Left lung (tissue), 10 donors: ENCODE data around the gene SPAAR. TPM values are rescaled to one million over a fixed set of nuclear protein-coding genes. Genes with fewer than 3 reads are reported as not detected.

ENCODE experiments used
- ATAC-seq: fragments of 200-7000 bp; cut with Tn5 transposase; one replicate; pipeline ENCODE4 v1.9.1; 2020; ENCODE audit warnings: moderate library complexity
- DNase-seq, 4 donors: peaks; one replicate each; pipeline ENCODE4 v3.0.0-alpha.2; 2013 to 2020
- H3K27ac ChIP-seq, 2 donors: fragments of 200-600 bp; sonication (generic) in 1 of 2; one replicate each; pipeline versions ENCODE4 v1.5.0 to v1.8.0; 2020 to 2021
- H3K27me3 ChIP-seq, 2 donors: fragments of 200-600 bp; sonication (generic) in 1 of 2; one replicate each; pipeline versions ENCODE4 v1.5.0 to v1.8.0; 2020 to 2021
- H3K36me3 ChIP-seq, 2 donors: fragments of 200-600 bp; sonication (generic) in 1 of 2; one replicate each; pipeline versions ENCODE4 v1.5.0 to v1.8.0; 2020 to 2021
- H3K4me1 ChIP-seq, 2 donors: fragments of 200-600 bp; one replicate each; pipeline ENCODE4 v1.8.0; 2021
- H3K4me3 ChIP-seq, 2 donors: fragments of 200-600 bp; sonication (generic) in 1 of 2; one replicate each; pipeline versions ENCODE4 v1.5.0 to v1.8.0; 2020 to 2021; ENCODE audit warnings: mild to moderate bottlenecking in 1 of 2
- H3K9me3 ChIP-seq, 2 donors: fragments of 200-600 bp; sonication (generic) in 1 of 2; one replicate each; pipeline versions ENCODE4 v1.5.0 to v1.8.0; 2020 to 2021
- intact Hi-C, 2 donors: fragments of 100-400 bp; cut with DNase I; formaldehyde crosslinking; loops; one replicate each; pipeline versions ENCODE4 v1.11.2 to v1.14.2; 2022
- polyA plus RNA-seq, 6 donors: library from polyadenylated mRNA; unstranded; fragments of 120-200 nt; gene quantifications; one replicate each; pipeline ENCODE4 v1.2.1, GENCODE V29; 2013; ENCODE audit not compliant: insufficient read length in 6 of 6
- total RNA-seq, 2 donors: library from RNA; stranded (reverse); fragmentation: NEBNext Ultra II Directional; extraction: Animal tissue kit (Norgen Biotek cat#: 25700); gene quantifications; one replicate each; pipeline ENCODE4 v1.2.1, GENCODE V29; 2021
- TF ChIP-seq, protein P1 (sequence below), 2 donors: fragments of 200-600 bp; sonication (generic) in 1 of 2; IDR thresholded peaks; one replicate each; pipeline versions ENCODE4 v1.5.0 to v1.8.0; 2021; ENCODE audit warnings: antibody characterized with exemption in 2 of 2
- donor health status: DM: no; HTN: yes; CAD: no.
- donor health status: DM: no; HTN: no; CAD: no.

Gene SPAAR
- total and polyA plus RNA-seq, 8 donors, result 2.9 to 6.8 (median 3.7) TPM

DNA sequence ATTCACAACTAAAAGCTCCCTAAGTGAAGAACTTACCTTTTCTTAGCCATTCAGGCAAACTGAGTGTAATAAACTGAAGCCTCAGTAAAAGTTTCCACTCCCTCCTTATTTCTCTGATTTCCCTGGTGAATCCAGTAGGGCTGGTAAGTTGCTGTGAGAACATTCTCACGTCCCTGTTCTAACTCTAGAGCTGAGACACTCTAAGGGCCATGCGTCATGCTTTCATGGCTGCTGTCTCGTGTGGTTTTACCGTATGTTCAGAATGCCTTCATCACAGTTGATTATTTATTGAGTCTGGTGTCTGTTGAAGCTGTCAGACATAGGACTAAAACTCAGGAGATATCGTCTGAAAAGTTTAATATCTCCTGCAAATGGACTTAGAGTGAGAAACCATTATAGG lies 47.4 kb downstream of the SPAAR start:
- TF ChIP-seq, protein P1, sequence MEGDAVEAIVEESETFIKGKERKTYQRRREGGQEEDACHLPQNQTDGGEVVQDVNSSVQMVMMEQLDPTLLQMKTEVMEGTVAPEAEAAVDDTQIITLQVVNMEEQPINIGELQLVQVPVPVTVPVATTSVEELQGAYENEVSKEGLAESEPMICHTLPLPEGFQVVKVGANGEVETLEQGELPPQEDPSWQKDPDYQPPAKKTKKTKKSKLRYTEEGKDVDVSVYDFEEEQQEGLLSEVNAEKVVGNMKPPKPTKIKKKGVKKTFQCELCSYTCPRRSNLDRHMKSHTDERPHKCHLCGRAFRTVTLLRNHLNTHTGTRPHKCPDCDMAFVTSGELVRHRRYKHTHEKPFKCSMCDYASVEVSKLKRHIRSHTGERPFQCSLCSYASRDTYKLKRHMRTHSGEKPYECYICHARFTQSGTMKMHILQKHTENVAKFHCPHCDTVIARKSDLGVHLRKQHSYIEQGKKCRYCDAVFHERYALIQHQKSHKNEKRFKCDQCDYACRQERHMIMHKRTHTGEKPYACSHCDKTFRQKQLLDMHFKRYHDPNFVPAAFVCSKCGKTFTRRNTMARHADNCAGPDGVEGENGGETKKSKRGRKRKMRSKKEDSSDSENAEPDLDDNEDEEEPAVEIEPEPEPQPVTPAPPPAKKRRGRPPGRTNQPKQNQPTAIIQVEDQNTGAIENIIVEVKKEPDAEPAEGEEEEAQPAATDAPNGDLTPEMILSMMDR (IDR thresholded peaks at IDR 0.05), result no peak
- Histone ChIP-seq H3K27ac (no peak overlapping the region), H3K36me3 (no peaks in the 10 kb centered on the region), H3K9me3 (no peaks in the 10 kb centered on the region), H3K27me3 (no peaks in the 10 kb centered on the region), H3K4me1 (no peaks in the 10 kb centered on the region), H3K4me3 (no peak overlapping the region)
- no peak for ATAC-seq
- intact Hi-C loops, result no loop called here
- no peak for DNase-seq

DNA sequence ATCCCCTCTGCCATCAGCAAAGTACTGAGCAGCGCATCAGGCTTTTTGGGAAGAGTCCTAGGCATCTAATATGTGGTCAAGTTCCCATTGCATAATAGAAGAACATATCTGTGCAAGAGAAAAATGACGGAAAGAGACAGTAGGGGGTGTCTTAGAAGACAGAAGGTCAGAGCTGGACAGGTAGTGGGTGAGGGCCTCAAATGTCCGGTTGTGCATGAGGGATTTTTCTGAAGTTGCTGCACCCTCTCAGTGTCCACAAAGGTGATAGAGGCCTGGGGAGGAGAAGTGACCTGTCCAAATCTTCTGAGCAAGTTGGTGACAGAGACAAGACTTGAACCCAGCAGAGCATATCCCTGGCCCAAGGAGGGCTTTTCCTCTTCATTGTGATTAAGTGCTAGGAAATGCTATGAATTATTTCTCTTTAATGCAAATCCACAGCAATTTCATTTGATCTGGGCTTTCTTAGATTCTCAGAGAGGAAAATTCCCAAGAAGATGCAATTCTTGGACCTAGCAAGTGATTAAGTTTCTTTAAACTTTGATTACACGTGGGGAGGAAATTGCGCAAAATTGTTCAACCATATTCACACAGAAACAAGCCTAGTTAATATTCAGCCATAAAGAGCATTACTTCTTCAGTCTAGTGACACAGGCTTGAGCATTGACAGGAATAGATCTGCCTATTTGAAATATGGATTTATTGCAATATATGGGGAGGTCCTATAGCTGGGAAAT lies 49.0 kb downstream of the SPAAR start, which contains the start of gene OR2S2:
TSS of gene OR2S2 (minus strand) at position 51 of the 734 bp plus-strand sequence. CDS start 56 bp downstream, outside the sequence.
- no peaks in the 10 kb centered on the region for H3K27me3 ChIP-seq
- no peaks in the 10 kb centered on the region for H3K36me3 ChIP-seq
- DNase-seq, result no peak
- H3K9me3 ChIP-seq, result no peaks in the 10 kb centered on the region
- no peak within 1 kb of the TSS for H3K27ac ChIP-seq
- H3K4me3 ChIP-seq, result no peak within 1 kb of the TSS
- TF ChIP-seq, protein P1 (IDR thresholded peaks at IDR 0.05), result no peak
- intact Hi-C loops, result no loop called here
- no peaks in the 10 kb centered on the region for H3K4me1 ChIP-seq
- peak; percentile 17 for ATAC-seq

DNA sequence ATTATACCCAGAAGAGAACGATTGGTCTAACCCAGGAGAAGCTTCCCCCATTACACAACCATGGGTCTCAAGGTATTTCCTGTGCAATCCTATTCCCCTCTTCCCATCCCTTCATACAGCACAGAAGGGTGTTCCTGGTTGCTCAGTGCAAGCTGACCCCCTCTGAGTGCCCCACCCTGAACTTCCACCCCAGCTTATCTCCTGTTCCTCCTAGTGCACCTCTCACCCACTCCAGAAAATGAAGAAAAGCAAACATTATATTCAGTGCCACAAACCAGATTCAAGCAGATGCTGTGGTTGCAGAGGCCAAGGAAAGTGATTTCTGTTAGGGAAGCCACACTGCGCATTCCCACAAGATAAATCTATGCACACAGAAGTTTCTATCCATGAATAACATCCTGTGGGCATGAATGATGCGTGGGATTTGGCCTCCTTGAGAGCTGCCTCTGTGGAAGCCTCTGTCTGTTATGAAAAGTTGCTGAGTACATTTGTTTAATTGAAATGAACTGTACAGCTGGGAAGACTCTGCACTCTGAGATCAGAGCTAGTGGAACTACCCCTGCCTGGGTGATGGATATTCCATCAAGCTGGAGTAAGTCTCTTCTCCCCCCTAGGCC lies 50.9 kb downstream of the SPAAR start:
- DNase-seq (no peak), ATAC-seq (no peak)
- H3K27me3 ChIP-seq, result no peaks in the 10 kb centered on the region
- H3K27ac ChIP-seq, result no peak overlapping the region
- no peaks in the 10 kb centered on the region for H3K4me1 ChIP-seq
- intact Hi-C loops, result no loop called here
- H3K9me3 ChIP-seq, result no peaks in the 10 kb centered on the region
- no peak overlapping the region for H3K4me3 ChIP-seq
- TF ChIP-seq, protein P1 (IDR thresholded peaks at IDR 0.05), result no peak
- H3K36me3 ChIP-seq, result no peaks in the 10 kb centered on the region

Other genes starting within 250 kb of the SPAAR start
- gene ARHGEF39, start 244.3 kb upstream of the SPAAR start, total RNA-seq, result 1 to 10 TPM; 1.5 to 3.1 TPM
- gene ARHGEF39, start 244.3 kb upstream of the SPAAR start, polyA plus RNA-seq, result 10 to 100 TPM in 4 of 6 donors, 1 to 10 TPM in 2; 7.6 to 17.7 (median 11.2) TPM
- under 1 TPM in 1 of 2 donors, not detected in 1; 0.26 TPM for gene CA9, start 235.6 kb upstream of the SPAAR start, total RNA-seq
- gene CA9, start 235.6 kb upstream of the SPAAR start, polyA plus RNA-seq, result 1 to 10 TPM in 4 of 6 donors, under 1 TPM in 2; 0.86 to 1.8 (median 1.3) TPM
- 100 to 1,000 TPM; 145 to 211 TPM for gene TPM2, start 219.6 kb upstream of the SPAAR start, total RNA-seq
- gene TPM2, start 219.6 kb upstream of the SPAAR start, polyA plus RNA-seq, result 100 to 1,000 TPM; 167 to 261 (median 192) TPM
- 100 to 1,000 TPM; 314 to 471 TPM for gene TLN1, start 177.3 kb upstream of the SPAAR start, total RNA-seq
- gene TLN1, start 177.3 kb upstream of the SPAAR start, polyA plus RNA-seq, result 100 to 1,000 TPM; 152 to 206 (median 174) TPM
- 10 to 100 TPM; 39.3 to 42.4 TPM for gene CREB3, start 176.8 kb upstream of the SPAAR start, total RNA-seq
- gene CREB3, start 176.8 kb upstream of the SPAAR start, polyA plus RNA-seq, result 10 to 100 TPM; 31.2 to 42.3 (median 38.7) TPM
- gene GBA2, start 160.3 kb upstream of the SPAAR start, total RNA-seq, result 10 to 100 TPM; 63.3 to 71.4 TPM
- 100 to 1,000 TPM in 1 of 6 donors, 10 to 100 TPM in 5; 85.7 to 113 (median 95.2) TPM for gene GBA2, start 160.3 kb upstream of the SPAAR start, polyA plus RNA-seq
- 10 to 100 TPM; 26.9 to 30.3 TPM for gene RGP1, start 160.2 kb upstream of the SPAAR start, total RNA-seq
- gene RGP1, start 160.2 kb upstream of the SPAAR start, polyA plus RNA-seq, result 10 to 100 TPM; 23.0 to 32.1 (median 29.5) TPM
- 1 to 10 TPM in 1 of 2 donors, not detected in 1; 1.1 TPM for gene MSMP, start 155.2 kb upstream of the SPAAR start, total RNA-seq
- gene MSMP, start 155.2 kb upstream of the SPAAR start, polyA plus RNA-seq, result 1 to 10 TPM in 1 of 6 donors, not detected in 5; 1.2 TPM
- 10 to 100 TPM; 17.6 to 21.9 TPM for gene NPR2, start 117.9 kb upstream of the SPAAR start, total RNA-seq
- 10 to 100 TPM; 40.9 to 58.6 (median 47.9) TPM for gene NPR2, start 117.9 kb upstream of the SPAAR start, polyA plus RNA-seq
- gene SPAG8, start 97.2 kb upstream of the SPAAR start, total RNA-seq, result 1 to 10 TPM; 1.8 to 6.2 TPM
- gene SPAG8, start 97.2 kb upstream of the SPAAR start, polyA plus RNA-seq, result 10 to 100 TPM in 3 of 6 donors, 1 to 10 TPM in 3; 6.1 to 13.8 (median 9.3) TPM
- 10 to 100 TPM; 29.3 to 45.3 TPM for gene HINT2, start 94.4 kb upstream of the SPAAR start, total RNA-seq
- gene HINT2, start 94.4 kb upstream of the SPAAR start, polyA plus RNA-seq, result 10 to 100 TPM; 26.3 to 43.8 (median 32.9) TPM
- gene FAM221B, start 80.8 kb upstream of the SPAAR start, total RNA-seq, result not detected
- under 1 TPM; 0.24 to 0.90 (median 0.39) TPM for gene FAM221B, start 80.8 kb upstream of the SPAAR start, polyA plus RNA-seq
- 10 to 100 TPM in 1 of 2 donors, 1 to 10 TPM in 1; 6.4 to 12.7 TPM for gene TMEM8B, start 80.3 kb upstream of the SPAAR start, total RNA-seq
- gene TMEM8B, start 80.3 kb upstream of the SPAAR start, polyA plus RNA-seq, result 10 to 100 TPM; 25.3 to 30.7 (median 27.2) TPM
- not detected for gene OR13J1, start 39.1 kb upstream of the SPAAR start, total RNA-seq
- gene OR13J1, start 39.1 kb upstream of the SPAAR start, polyA plus RNA-seq, result under 1 TPM in 1 of 6 donors, not detected in 5; 0.10 TPM
- 1 to 10 TPM; 3.1 TPM for gene HRCT1, start 3.3 kb upstream of the SPAAR start, total RNA-seq
- under 1 TPM in 5 of 6 donors, not detected in 1; 0.29 to 0.80 (median 0.55) TPM for gene HRCT1, start 3.3 kb upstream of the SPAAR start, polyA plus RNA-seq
- gene OR2S2, start 48.7 kb downstream of the SPAAR start, total RNA-seq, result under 1 TPM in 1 of 2 donors, not detected in 1; 0.32 TPM
- not detected for gene OR2S2, start 48.7 kb downstream of the SPAAR start, polyA plus RNA-seq
- gene RECK, start 127.4 kb downstream of the SPAAR start, total RNA-seq, result 10 to 100 TPM; 18.5 to 20.7 TPM
- 10 to 100 TPM; 22.0 to 23.7 (median 23.0) TPM for gene RECK, start 127.4 kb downstream of the SPAAR start, polyA plus RNA-seq
- gene GLIPR2, start 227.2 kb downstream of the SPAAR start, total RNA-seq, result 10 to 100 TPM; 47.7 to 94.5 TPM
- 10 to 100 TPM; 33.0 to 37.7 (median 34.4) TPM for gene GLIPR2, start 227.2 kb downstream of the SPAAR start, polyA plus RNA-seq